Adrenal gland (tissue), 12 donors: ENCODE results near the gene KCNMA1. TPM values are rescaled to one million over a fixed set of nuclear protein-coding genes. Genes with fewer than 3 reads are reported as not detected.

Source experiments
- DNase-seq, 7 donors: peaks; one replicate each; pipeline ENCODE4 v3.0.0-alpha.2; 2019 to 2020
- H3K27ac ChIP-seq, 5 donors: fragments of 200-600 bp; sonication (generic) in 4 of 5; 1 replicate in 3 of 5; 2 replicates in 2 of 5; pipeline versions ENCODE4 v1.5.1 to v1.8.0; 2016 to 2020; ENCODE audit warnings: mild to moderate bottlenecking in 1 of 5
- H3K27me3 ChIP-seq: fragments of 200-600 bp; 2 replicates; pipeline ENCODE4 v1.8.0; 2021
- H3K36me3 ChIP-seq, 2 donors: fragments of 200-600 bp; replicated peaks in 1 of 2; 1 replicate in 1 of 2; 2 replicates in 1 of 2; pipeline versions ENCODE4 v1.5.1 to v1.8.0; 2018 to 2022
- H3K4me1 ChIP-seq, 2 donors: fragments of 200-600 bp; replicated peaks in 1 of 2; 1 replicate in 1 of 2; 2 replicates in 1 of 2; pipeline versions ENCODE4 v1.5.1 to v1.8.0; 2018 to 2021
- H3K4me3 ChIP-seq, 4 donors: fragments of 200-600 bp; sonication (generic) in 3 of 4; one replicate each; pipeline ENCODE4 v1.5.1; 2016 to 2018
- H3K9me3 ChIP-seq, 3 donors: fragments of 200-600 bp; sonication (generic) in 1 of 3; replicated peaks in 1 of 3; 1 replicate in 2 of 3; 2 replicates in 1 of 3; pipeline versions ENCODE4 v1.5.1 to v1.8.0; 2016 to 2021
- CTCF ChIP-seq, 6 experiments: fragments of 450-650 bp in 4 of 6; fragments of 200-600 bp in 2 of 6; sonication (generic) in 1 of 6; IDR thresholded peaks; 1 replicate in 5 of 6; 2 replicates in 1 of 6; pipeline versions ENCODE4 v1.5.1 to v1.8.0; 2016 to 2021; ENCODE audit warnings: antibody characterized with exemption in 6 of 6, mild to moderate bottlenecking in 2 of 6, moderate library complexity in 1 of 6
- POLR2A ChIP-seq, 2 donors: fragments of 450-650 bp; IDR thresholded peaks; one replicate each; pipeline ENCODE4 v1.6.1; 2017; ENCODE audit warnings: antibody characterized with exemption in 2 of 2, mild to moderate bottlenecking in 2 of 2, moderate library complexity in 1 of 2
- WGBS, 4 donors: extraction: QIAGEN DNeasy Blood & Tissue Kit in 2 of 4; methylation state at CpG; one replicate each; pipeline versions ENCODE4 v1.1.5 to v1.1.7; 2013 to 2017; 5-methylcytosine and 5-hydroxymethylcytosine counted together
- intact Hi-C, 2 donors: fragments of 100-400 bp; cut with DNase I; formaldehyde crosslinking; loops; one replicate each; pipeline versions ENCODE4 v1.14.1 to v1.15.0; 2022 to 2023
- polyA plus RNA-seq, 3 donors: library from polyadenylated mRNA; stranded (reverse); fragments of 200-250 nt in 2 of 3; fragments of 350-450 nt in 1 of 3; fragmentation: Illumina TruSeq in 1 of 3; extraction: RNeasy Lipid Tissue Mini Kit (QIAGEN cat#74804) in 1 of 3; gene quantifications; one replicate each; pipeline ENCODE4 v1.2.3, GENCODE V29; 2013 to 2014
- total RNA-seq, 9 donors: library from RNA; depleted of rRNA in 4 of 9; stranded (reverse); fragments of >200 nt in 4 of 9; fragments of 120-200 nt in 1 of 9; fragmentation: NEBNext Ultra II Directional in 1 of 9; extraction: Animal tissue kit (Norgen Biotek cat#: 25700) in 1 of 9; gene quantifications; one replicate each; pipeline versions ENCODE4 v1.1.0 to v1.2.4, GENCODE V29; 2013 to 2023
- donor health status: healthy with polysubstance abuse.
- donor health status: Bipolar disorder and iron deficiency.
- donor health status: DM: yes; HTN: yes; CAD: no.
- donor health status: DM: no; HTN: no; CAD: no.
- donor health status: DM: no; HTN: no; CAD: no.
- donor health status: DM: yes; HTN: yes; CAD: no.

Gene KCNMA1
- total and polyA plus RNA-seq, 12 donors: 6.4 to 37.7 (median 13.4) TPM

GRCh38 chr10:77613476-77614130, 24.0 kb downstream of the KCNMA1 start:
- no peak for DNase-seq
- WGBS, 4 donors: 66 to 71% (median 69%) methylated on average over 9 of the region's 9 CpGs
- H3K4me3 ChIP-seq: no peak overlapping the region
- H3K36me3 ChIP-seq: no peaks in the 10 kb centered on the region
- intact Hi-C loops: no loop called here
- peaks cover 0 to 18% of the 10 kb centered on the region in 2 donors for H3K4me1 ChIP-seq
- peaks cover 3% of the 10 kb centered on the region for H3K27me3 ChIP-seq
- TF ChIP-seq POLR2A (IDR thresholded peaks at IDR 0.05) (no peak), CTCF (IDR thresholded peaks at IDR 0.05) (no peak)
- no peaks in the 10 kb centered on the region for H3K9me3 ChIP-seq
- no peak overlapping the region for H3K27ac ChIP-seq

DNA sequence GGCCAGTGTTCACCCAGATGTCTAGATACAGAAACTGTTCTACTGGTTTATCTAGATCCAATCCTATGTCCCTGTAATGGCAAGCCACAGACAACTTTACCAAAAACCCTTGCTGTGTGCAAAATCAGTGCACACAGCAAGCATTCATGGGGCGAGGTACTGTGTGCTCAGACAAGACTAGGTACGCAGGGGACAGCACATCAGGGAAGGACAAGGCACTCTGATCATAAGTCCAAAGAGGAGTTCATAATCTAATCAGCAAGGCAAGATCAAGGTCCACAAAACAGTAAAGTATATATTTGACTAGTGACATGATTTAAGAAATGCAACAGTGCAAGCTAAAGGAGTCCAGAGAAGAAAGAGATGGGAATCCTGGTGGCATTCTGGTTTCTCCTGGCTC, 25.9 kb downstream of the KCNMA1 start:
- Histone ChIP-seq H3K36me3 (no peaks in the 10 kb centered on the region), H3K27me3 (peaks cover 3% of the 10 kb centered on the region), H3K9me3 (no peaks in the 10 kb centered on the region), H3K4me1 (peaks cover 0 to 18% of the 10 kb centered on the region in 2 donors), H3K4me3 (no peak overlapping the region), H3K27ac (no peak overlapping the region)
- 63 to 86% (median 76%) methylated on average over 2 of the region's 2 CpGs for WGBS, 4 donors
- DNase-seq: no peak
- TF ChIP-seq POLR2A (IDR thresholded peaks at IDR 0.05) (no peak), CTCF (IDR thresholded peaks at IDR 0.05) (no peak)
- intact Hi-C loops: no loop called here

DNA sequence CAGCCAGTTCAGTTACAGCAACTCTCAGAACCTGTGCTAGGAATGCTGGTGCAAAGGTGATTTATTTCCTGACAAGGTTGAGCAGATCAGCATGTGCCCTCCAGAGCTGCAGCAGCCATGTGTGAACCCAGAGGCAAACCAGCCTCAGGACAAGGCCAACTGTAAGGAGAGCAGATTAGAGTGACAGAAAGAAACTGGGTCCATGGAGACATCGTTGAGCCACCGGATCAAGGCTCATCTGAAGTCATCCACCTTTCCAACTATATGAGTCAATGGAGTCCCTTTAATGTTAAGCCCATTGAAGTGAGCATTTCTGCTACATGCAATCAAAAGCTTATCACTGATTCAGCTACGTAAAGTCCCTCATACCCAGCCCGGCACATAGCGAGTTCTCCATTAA, 26.4 kb downstream of the KCNMA1 start:
- H3K27ac ChIP-seq: no peak overlapping the region
- no peaks in the 10 kb centered on the region for H3K9me3 ChIP-seq
- H3K4me3 ChIP-seq: no peak overlapping the region
- peaks cover 3% of the 10 kb centered on the region for H3K27me3 ChIP-seq
- H3K36me3 ChIP-seq: no peaks in the 10 kb centered on the region
- no peak for DNase-seq
- H3K4me1 ChIP-seq: peaks cover 0 to 18% of the 10 kb centered on the region in 2 donors
- whole genome bisulfite sequencing, 4 donors: 45 to 72% (median 48%) methylated on average over 5 of the region's 5 CpGs
- intact Hi-C loops: no loop called here
- no peak for TF ChIP-seq POLR2A (IDR thresholded peaks at IDR 0.05)
- TF ChIP-seq CTCF (IDR thresholded peaks at IDR 0.05): no peak

GRCh38 chr10:77609781-77610272, 27.8 kb downstream of the KCNMA1 start:
- Histone ChIP-seq H3K27ac (peak overlapping the region in 1 of 5 donors; percentile 16), H3K4me1 (peaks cover 0 to 18% of the 10 kb centered on the region in 2 donors), H3K4me3 (no peak overlapping the region), H3K27me3 (no peaks in the 10 kb centered on the region), H3K9me3 (no peaks in the 10 kb centered on the region), H3K36me3 (no peaks in the 10 kb centered on the region)
- intact Hi-C loops: no loop called here
- TF ChIP-seq POLR2A (IDR thresholded peaks at IDR 0.05): no peak
- no peak for TF ChIP-seq CTCF (IDR thresholded peaks at IDR 0.05)
- 73 to 79% (median 74%) methylated on average over 5 of the region's 5 CpGs for WGBS, 4 donors
- DNase-seq: no peak
